MG63 (cell line): Measurements from ENCODE around the gene ZNF396. TPM values are rescaled to one million over a fixed set of nuclear protein-coding genes. Genes with fewer than 3 reads are reported as not detected.

Experiments used
- DNase-seq: peaks from one replicate; pipeline ENCODE4 v3.0.0-alpha.2; 2020
- H3K27me3 ChIP-seq: fragments of 250-450 bp; sonication (Bioruptor Pico); 2 replicates; pipeline ENCODE4 v1.5.1; 2020; ENCODE audit warnings: mild to moderate bottlenecking, moderate library complexity
- H3K36me3 ChIP-seq: fragments of 250-450 bp; sonication (Bioruptor Pico); 2 replicates; pipeline ENCODE4 v1.5.1; 2020; ENCODE audit warnings: mild to moderate bottlenecking, moderate library complexity
- H3K4me3 ChIP-seq: fragments of 250-450 bp; sonication (Bioruptor Pico); 2 replicates; pipeline ENCODE4 v1.5.1; 2020; ENCODE audit warnings: mild to moderate bottlenecking, moderate library complexity
- H3K9me3 ChIP-seq: fragments of 250-450 bp; sonication (Bioruptor Pico); 2 replicates; pipeline ENCODE4 v1.5.1; 2020; ENCODE audit warnings: mild to moderate bottlenecking, moderate library complexity
- total RNA-seq: library from RNA; depleted of rRNA; stranded (reverse); fragments of >200 nt; shearing (Covaris generic); gene quantifications from 2 replicates; pipeline ENCODE4 v1.2.3, GENCODE V29; 2014; ENCODE audit warnings: low replicate concordance

ZNF396 gene
- total RNA-seq, 1 experiment from 2014 or later = 0.10 TPM

DNA sequence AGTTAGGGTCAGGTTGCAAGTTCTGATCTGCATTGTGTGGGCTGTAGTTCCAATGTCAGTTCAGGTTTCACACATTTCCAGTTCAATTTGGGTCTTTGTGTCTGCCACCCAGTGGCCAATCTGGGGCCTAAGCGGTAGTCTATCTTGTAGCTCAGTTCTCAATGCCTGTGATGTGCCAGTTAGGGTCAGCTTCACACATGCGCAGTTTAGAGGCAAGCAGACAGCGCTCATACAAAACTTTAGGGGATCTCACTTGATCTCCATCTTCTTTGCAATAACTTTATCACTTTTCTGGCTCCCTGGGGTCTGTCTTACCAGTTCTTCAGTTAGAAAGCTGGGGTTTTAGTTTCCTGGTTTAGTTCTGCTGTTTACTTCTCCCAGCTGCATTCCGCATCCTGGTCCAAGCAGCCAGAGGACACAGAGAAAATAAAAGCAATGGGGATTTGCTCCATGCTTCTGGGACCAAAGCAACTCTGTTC lies 22.0 kb downstream of the ZNF396 start:
- Histone ChIP-seq H3K9me3 (no peaks in the 10 kb centered on the region), H3K27me3 (no peaks in the 10 kb centered on the region), H3K36me3 (no peaks in the 10 kb centered on the region), H3K4me3 (no peak overlapping the region)
- DNase-seq = peak; percentile 43

DNA sequence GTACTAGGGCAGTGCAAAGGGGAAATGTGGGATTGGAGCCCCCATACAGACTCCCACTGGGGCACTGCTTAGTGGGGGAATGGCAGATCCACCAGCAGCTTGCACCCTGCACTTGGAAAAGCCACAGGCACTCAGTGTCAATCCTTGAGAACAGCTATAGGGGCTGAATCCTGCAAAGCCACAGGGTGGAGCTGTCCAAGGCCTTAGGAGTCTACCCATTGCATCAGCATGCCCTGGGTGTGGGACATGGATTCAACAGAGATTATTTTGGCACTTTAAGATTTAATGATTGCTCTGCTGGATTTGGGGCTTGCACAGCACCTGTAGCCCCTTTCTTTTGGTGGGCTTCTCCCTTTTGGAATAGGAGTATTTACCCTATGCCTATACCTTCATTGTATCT lies 24.4 kb downstream of the ZNF396 start:
- Histone ChIP-seq H3K36me3 (no peaks in the 10 kb centered on the region), H3K4me3 (no peak overlapping the region), H3K27me3 (no peaks in the 10 kb centered on the region), H3K9me3 (no peaks in the 10 kb centered on the region)
- no peak for DNase-seq

DNA sequence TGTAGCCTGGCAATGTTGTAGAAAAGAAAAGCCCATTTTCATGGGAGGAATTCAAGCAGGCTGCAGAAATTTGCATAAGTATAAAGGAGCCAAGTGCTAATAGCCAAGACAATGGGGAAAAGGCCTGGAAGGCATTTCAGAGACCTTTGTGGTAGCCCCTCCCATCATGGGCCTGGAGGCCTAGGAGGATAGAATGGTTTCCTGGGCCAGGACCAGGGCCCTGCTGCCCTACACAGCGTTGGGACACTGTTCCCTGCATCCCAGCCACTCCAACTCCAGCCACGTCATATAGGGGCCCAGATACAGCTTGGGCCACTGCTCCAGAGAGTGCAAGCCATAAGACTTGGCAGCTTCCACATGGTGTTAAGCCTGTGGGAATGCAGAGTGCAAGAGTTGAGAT lies 24.9 kb downstream of the ZNF396 start:
- H3K9me3 ChIP-seq = no peaks in the 10 kb centered on the region
- H3K27me3 ChIP-seq = no peaks in the 10 kb centered on the region
- no peaks in the 10 kb centered on the region for H3K36me3 ChIP-seq
- H3K4me3 ChIP-seq = no peak overlapping the region
- no peak for DNase-seq

DNA sequence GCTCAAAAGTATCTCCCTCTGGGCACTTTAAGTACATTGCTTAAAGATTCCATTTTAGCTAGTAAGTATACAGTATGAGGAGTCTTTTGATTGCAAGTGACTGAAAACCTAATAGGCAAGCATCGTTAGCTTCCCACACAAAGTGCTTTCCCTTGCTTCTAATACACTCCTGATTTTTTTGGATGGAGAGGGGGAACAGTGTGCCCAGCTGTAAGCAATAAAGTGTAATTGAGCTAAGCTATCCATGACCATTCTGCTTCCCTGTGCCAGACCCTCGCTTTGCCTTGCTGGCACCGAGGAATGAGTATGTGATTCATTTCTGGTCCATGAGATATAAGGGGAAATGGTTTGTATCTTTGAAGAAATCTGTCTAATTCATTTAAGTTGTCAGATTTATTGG lies 29.1 kb downstream of the ZNF396 start:
- peak; percentile 47 for DNase-seq
- Histone ChIP-seq H3K4me3 (no peak overlapping the region), H3K27me3 (no peaks in the 10 kb centered on the region), H3K9me3 (no peaks in the 10 kb centered on the region), H3K36me3 (peaks cover 4% of the 10 kb centered on the region)

DNA sequence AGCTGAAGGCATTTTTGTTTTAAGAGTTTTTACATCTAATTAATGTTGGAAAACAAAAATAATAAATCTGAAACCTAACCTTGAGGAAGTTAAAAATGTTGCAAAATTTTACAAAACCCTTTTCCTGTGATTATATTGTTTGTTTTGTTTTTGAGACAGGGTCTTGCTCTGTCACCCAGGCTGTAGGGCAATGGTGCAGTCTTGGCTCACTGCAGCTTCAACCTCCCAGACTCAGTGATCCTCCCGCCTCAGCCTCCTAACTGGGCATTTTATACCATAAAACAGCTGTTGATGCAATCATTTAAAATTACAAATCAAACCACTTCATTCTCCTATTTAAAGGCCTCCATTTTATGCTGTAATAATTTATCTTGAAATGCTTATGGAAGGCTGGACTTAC lies 31.2 kb downstream of the ZNF396 start:
- H3K27me3 ChIP-seq = no peaks in the 10 kb centered on the region
- H3K36me3 ChIP-seq = peaks cover 10% of the 10 kb centered on the region
- no peak for DNase-seq
- H3K9me3 ChIP-seq = no peaks in the 10 kb centered on the region
- no peak overlapping the region for H3K4me3 ChIP-seq

DNA sequence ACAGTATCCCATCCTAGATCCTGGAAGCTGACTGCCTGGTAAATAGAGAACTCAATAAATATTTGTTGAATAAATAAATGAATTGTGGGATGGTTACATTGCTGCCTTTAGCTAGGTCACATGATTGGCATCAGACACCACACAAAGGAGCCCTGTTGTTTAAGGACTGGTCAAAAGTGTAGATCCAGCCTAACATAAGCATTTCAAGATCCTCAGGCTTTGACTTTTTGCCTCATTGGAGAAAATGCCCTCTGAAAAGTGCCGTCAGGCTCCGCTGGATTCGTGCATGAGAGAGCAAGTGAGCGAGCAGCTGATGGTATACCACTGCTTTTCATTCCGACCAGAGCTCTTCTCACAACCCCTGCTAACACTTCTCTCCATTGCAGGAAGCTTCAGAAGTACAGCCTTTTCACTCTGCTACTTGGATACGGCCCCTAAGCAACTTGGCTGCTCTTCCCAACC lies 31.6 kb downstream of the ZNF396 start:
- H3K36me3 ChIP-seq = peaks cover 14% of the 10 kb centered on the region
- H3K9me3 ChIP-seq = no peaks in the 10 kb centered on the region
- H3K4me3 ChIP-seq = no peak overlapping the region
- no peaks in the 10 kb centered on the region for H3K27me3 ChIP-seq
- no peak for DNase-seq

DNA sequence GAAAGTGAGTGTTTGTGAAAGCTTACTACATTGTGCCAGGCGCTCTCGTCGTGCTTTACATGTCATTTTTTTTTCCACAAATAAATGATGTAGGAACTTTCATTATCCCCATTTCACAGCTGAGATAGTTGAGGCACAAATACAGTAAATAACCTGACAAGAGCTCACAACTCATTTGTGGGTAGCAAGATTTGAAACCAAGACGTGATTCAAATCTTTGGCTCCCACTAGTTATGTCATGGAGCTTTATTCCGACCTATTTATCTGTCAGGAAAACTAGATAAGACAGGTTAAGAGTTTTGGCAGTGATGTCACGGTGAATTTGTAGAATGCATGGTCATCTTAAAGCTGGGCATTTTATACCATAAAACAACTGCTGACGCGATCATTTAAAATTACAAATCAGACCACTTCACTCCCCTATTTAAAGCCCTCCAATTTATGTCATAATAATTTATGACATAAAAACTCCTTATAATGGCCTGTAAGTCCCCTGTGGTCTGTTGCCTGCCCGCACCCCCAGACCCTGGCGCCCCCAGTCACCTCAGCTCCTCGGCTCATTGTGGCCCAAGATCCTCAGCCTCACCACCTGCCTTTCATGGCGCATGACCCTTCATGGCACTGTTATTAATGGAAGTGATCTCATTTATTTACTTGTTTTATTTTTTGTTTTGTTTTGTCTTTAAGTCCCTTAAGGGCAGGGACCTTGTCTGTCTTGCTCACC lies 32.2 kb downstream of the ZNF396 start:
- Histone ChIP-seq H3K27me3 (no peaks in the 10 kb centered on the region), H3K36me3 (peaks cover 20% of the 10 kb centered on the region), H3K9me3 (no peaks in the 10 kb centered on the region), H3K4me3 (peak overlapping the region; percentile 87)
- no peak for DNase-seq

DNA sequence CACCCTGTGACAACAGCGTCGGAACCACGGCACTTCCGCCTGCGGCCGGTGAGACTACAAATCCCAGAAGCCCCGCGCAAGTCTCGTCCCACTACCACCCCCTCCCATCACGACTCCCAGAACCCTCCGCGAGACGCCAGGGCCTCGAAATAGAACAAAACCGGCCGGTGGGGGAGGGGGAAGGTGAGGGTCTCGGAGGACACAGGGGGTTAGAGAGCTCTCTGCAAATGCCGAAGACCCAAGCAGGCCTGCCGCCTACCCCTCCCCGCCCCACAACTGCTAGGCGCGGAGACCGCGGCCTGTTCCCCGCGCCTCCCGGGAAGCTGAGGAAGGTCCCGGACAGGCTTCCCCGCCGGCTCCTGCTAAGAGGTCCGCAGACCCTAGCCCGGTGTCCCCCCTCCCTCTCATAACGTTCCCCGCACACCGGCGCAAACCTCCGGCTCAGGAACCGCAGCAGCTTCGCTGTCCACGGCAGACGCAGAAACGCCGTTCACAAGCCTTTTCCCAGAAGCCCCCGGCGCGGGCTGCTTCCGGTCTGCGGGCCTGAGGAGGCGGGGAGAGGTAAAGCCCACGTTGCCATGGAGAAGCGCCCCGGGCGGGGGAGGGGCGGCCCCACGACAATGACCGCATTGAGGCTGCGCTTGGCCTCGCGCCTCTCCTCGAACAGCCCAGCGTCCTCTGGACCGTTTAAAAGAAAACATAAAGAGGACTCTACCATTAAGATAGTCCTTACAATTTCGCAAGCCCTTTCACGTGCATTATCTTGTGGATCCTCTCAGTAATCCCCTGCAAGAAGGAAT lies 33.0 kb downstream of the ZNF396 start, which contains the start of gene ZNF24:
TSS of gene ZNF24 (minus strand) at position 485 of the 800 bp plus-strand sequence. CDS start 3,770 bp downstream, outside the sequence.
- Histone ChIP-seq H3K36me3 (peaks cover 28% of the 10 kb centered on the region), H3K9me3 (no peaks in the 10 kb centered on the region), H3K27me3 (no peaks in the 10 kb centered on the region), H3K4me3 (peak within 1 kb of the TSS; percentile 87)
- peak; percentile 91 for DNase-seq

DNA sequence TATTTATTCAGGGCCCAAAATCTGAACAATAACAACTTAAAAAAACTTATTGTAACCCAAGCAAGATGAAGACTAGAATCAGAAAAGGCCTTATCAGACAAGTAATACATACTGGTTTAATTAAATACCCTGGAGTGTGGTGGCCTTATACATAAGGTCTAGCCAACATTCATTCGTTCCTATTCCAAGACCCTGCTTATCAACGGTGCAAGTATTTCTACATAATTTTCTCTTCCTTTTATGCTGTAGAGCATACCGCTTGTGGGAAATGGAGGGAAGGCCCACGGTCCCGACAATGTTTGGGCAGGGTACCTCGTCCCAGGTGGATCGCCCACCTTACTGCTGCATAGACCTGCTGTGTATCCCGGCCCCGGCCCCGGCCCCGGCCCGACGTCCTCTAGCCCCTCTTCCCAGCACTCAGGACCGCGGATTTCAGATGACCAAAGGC lies 33.6 kb downstream of the ZNF396 start:
- Histone ChIP-seq H3K27me3 (no peaks in the 10 kb centered on the region), H3K4me3 (peak overlapping the region; percentile 87), H3K36me3 (peaks cover 34% of the 10 kb centered on the region), H3K9me3 (no peaks in the 10 kb centered on the region)
- DNase-seq = no peak

DNA sequence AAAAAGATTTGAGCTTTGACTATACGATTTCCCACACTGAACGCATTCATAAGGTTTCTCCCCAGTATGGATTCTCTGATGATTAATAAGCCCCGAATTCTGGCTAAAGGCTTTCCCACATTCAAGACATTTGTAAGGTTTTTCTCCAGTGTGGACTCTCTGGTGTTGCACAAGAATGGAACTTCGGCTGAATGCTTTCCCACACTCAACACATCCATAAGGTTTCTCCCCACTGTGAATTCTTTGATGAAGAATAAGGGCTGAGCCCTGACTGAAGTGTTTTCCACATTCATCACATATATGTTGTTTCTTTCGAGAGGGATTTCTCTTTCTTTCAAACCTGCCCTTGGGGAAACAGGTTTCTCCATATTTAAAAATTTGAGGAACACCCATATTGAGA lies 39.9 kb downstream of the ZNF396 start:
- DNase-seq = no peak
- Histone ChIP-seq H3K27me3 (no peaks in the 10 kb centered on the region), H3K9me3 (no peaks in the 10 kb centered on the region), H3K4me3 (no peak overlapping the region), H3K36me3 (peaks cover 89% of the 10 kb centered on the region)

DNA sequence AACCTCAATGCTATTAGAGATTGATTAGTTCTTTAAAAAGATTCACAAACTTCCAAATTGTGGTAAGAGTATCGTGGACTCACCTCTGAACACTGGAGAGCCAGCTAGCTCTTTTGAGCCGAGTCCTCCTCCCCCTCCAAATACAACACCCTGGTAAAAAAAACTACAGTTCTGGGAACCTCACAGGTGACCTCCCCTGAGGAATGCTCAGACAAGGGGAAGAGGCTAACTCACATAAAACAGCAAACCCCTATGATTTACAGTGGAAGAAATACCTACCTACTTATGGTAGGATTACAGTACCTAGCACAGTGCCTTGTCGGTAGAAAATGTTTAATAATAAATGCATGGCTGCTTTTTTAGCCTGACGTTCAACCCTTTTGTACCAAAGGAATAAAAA lies 41.3 kb downstream of the ZNF396 start:
- Histone ChIP-seq H3K9me3 (no peaks in the 10 kb centered on the region), H3K27me3 (no peaks in the 10 kb centered on the region), H3K36me3 (peaks cover 91% of the 10 kb centered on the region), H3K4me3 (no peak overlapping the region)
- DNase-seq = no peak

DNA sequence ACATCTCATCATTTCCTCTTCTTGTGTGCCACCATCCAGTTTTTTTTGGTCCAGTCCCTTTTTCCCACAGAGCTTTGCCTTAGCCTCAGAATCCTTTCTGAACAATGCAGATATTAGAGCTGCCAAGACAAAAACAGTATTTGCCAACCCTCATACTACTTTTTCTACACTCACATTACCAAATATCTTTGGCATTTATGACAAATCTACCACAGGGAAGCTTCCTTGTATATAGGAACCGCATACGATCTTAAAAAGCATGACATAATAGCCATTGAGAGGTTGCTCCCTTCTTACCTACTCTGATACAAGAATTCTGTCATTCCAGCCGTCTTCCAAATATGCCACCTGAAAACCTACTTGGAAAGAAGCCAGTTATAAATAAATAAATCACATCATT lies 42.3 kb downstream of the ZNF396 start:
- DNase-seq = peak; percentile 22
- no peaks in the 10 kb centered on the region for H3K9me3 ChIP-seq
- no peak overlapping the region for H3K4me3 ChIP-seq
- no peaks in the 10 kb centered on the region for H3K27me3 ChIP-seq
- peaks cover 80% of the 10 kb centered on the region for H3K36me3 ChIP-seq

DNA sequence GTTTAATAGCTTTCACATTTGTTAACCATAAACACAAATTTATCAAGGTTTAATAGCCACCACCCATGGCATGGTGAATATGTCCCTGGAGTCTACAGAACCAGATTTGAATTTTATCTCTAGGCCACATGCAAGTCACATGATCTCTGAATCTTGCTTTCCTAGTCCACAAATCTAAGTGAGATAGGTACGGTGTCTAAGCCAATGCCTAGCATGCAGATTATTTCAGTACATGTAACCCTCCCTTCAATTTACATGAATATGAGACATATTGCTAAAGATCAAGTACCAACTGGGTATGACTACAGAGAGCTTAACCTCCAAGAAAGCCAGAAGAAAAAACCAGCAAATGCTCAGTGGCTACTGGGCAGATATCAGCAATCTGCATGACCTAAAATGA lies 42.9 kb downstream of the ZNF396 start:
- Histone ChIP-seq H3K9me3 (no peaks in the 10 kb centered on the region), H3K27me3 (no peaks in the 10 kb centered on the region), H3K36me3 (peaks cover 74% of the 10 kb centered on the region), H3K4me3 (no peak overlapping the region)
- no peak for DNase-seq

DNA sequence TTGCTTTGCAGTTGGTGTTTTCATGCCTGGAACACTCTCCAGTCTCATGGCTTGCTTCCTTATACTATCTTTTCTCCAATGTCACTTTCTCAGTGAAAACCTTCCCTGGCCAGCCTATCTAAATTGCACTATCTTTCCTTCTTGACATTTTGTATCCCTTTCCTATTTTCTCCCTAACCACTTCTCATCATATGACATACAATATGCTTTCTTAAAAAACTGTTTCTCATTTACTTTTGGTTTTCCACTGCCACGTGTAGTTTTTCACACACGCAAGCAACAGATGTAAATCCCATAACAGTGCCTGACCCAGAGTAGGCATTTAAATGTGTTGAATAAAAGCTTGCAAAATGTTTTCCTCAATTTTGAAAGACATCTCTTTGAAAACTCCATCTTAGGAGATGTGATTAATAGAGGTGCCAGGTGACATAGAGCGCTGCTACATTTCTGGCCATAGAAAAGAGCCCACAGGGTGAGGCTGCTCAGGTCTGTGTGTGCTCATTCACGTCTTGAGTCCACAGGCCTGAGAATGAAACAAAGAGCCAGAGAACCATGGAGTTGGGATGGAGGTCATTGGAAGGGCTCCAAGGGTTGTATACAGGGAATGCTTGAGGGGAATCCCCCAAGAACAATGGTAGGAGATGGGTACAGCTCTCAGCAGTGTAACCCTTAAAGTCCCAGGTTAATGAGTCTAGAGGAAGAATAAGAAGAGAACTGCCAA lies 45.6 kb downstream of the ZNF396 start:
- no peaks in the 10 kb centered on the region for H3K27me3 ChIP-seq
- peaks cover 4% of the 10 kb centered on the region; the same call in 1 of the 2 replicates for H3K9me3 ChIP-seq
- peaks cover 47% of the 10 kb centered on the region for H3K36me3 ChIP-seq
- DNase-seq = no peak
- H3K4me3 ChIP-seq = no peak overlapping the region

DNA sequence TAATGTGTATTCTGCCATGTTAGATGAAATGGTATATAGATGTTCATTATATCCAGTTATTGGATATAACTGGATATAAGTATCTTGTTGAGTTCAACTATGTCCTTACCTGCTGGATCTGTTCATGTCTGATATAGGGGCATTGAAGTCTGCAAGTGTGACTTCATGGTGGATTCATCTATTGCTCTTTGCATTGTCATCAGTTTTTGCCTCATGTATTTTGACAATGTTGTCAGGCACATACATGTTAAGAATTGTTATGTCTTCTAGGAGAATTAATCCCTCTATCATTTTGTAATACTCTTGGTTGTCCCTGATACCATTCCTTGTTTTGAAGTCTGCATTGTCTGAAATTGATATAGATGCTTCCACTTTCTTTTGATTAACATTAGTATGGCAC lies 48.3 kb downstream of the ZNF396 start:
- no peak for DNase-seq
- no peaks in the 10 kb centered on the region for H3K27me3 ChIP-seq
- no peak overlapping the region for H3K4me3 ChIP-seq
- H3K9me3 ChIP-seq = peaks cover 4% of the 10 kb centered on the region; the same call in 1 of the 2 replicates
- H3K36me3 ChIP-seq = peaks cover 24% of the 10 kb centered on the region

DNA sequence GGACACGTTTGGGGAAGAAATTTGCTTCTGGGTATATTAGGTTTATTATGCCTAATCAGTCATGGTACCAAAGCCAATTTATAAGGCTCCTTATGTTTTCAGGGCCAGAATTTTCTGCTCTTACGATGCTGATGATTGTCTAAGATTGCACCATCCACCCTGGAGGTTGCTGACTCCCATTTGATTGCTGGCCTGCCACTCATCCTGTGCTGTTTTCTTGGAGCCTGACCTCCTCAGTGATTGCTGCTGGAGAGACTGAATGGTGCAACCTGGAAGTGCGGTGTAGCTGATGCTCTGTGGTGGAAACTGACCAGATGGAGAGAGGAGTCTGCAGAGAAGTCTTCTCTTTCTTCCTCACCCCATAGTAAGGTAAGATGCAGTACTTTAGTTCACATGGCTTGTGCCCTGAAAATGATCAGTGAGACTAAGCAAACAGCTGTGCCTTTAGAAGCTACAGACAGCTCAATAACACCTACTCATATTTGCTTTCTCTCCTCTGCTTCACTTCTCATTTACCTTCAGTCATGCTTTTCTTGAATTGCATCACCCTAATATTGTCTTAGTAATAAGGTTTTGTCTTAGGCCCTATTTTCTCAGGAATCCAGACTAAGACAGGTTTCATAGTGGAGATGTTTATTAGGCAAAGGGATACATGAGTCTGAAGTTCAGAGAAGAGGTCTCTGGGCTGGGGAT lies 50.3 kb downstream of the ZNF396 start:
- peaks cover 4% of the 10 kb centered on the region; the same call in 1 of the 2 replicates for H3K9me3 ChIP-seq
- H3K27me3 ChIP-seq = no peaks in the 10 kb centered on the region
- no peak for DNase-seq
- H3K4me3 ChIP-seq = no peak overlapping the region
- peaks cover 4% of the 10 kb centered on the region; the same call in 1 of the 2 replicates for H3K36me3 ChIP-seq
